Liver (tissue), 9 donors: Measurements from ENCODE around the gene LTBP2. TPM values are rescaled to one million over a fixed set of nuclear protein-coding genes. Genes with fewer than 3 reads are reported as not detected.

ENCODE experiments used
- DNase-seq: peaks from one replicate; pipeline ENCODE4 v3.0.0-alpha.2; 2017; ENCODE audit warnings: low spot score
- H3K27ac ChIP-seq, 2 donors: one replicate each; pipeline ENCODE4 v1.7.0; 2013; ENCODE audit warnings: inconsistent platforms in 2 of 2, low read length in 2 of 2, control low read depth in 1 of 2, low read depth in 1 of 2, mild to moderate bottlenecking in 1 of 2
- H3K27me3 ChIP-seq, 4 donors: one replicate each; pipeline versions ENCODE4 v1.6.1 to v1.7.0; 2013; ENCODE audit warnings: low read length in 3 of 4, inconsistent platforms in 1 of 4, mild to moderate bottlenecking in 1 of 4, moderate library complexity in 1 of 4; ENCODE audit not compliant: control insufficient read depth in 4 of 4, insufficient read depth in 4 of 4
- H3K36me3 ChIP-seq, 4 donors: one replicate each; pipeline versions ENCODE4 v1.6.1 to v1.7.0; 2013; ENCODE audit warnings: low read length in 3 of 4, mild to moderate bottlenecking in 3 of 4, low read depth in 1 of 4, moderate library complexity in 1 of 4; ENCODE audit not compliant: control insufficient read depth in 4 of 4, insufficient read depth in 3 of 4
- H3K4me1 ChIP-seq, 4 donors: one replicate each; pipeline versions ENCODE4 v1.6.1 to v1.7.0; 2013; ENCODE audit warnings: low read length in 3 of 4, mild to moderate bottlenecking in 3 of 4, moderate library complexity in 1 of 4; ENCODE audit not compliant: control insufficient read depth in 4 of 4, insufficient read depth in 4 of 4
- H3K4me3 ChIP-seq, 3 donors: one replicate each; pipeline versions ENCODE4 v1.6.1 to v1.7.0; 2013; ENCODE audit warnings: low read length in 3 of 3, control low read depth in 1 of 3, low read depth in 1 of 3, mild to moderate bottlenecking in 1 of 3
- H3K9ac ChIP-seq, 2 donors: one replicate each; pipeline ENCODE4 v1.7.0; 2013; ENCODE audit warnings: low read length in 2 of 2, mild to moderate bottlenecking in 2 of 2, moderate library complexity in 2 of 2, control low read depth in 1 of 2, low read depth in 1 of 2
- H3K9me3 ChIP-seq, 4 donors: one replicate each; pipeline versions ENCODE4 v1.6.1 to v1.7.0; 2013; ENCODE audit warnings: low read length in 3 of 4; ENCODE audit not compliant: control insufficient read depth in 4 of 4
- ATF3 ChIP-seq: IDR thresholded peaks from 2 replicates; pipeline ENCODE4 v1.6.1; 2016; ENCODE audit warnings: antibody characterized with exemption
- EGR1 ChIP-seq, 2 donors: IDR thresholded peaks; 2 replicates each; pipeline ENCODE4 v1.6.1; 2016 to 2018; ENCODE audit warnings: antibody characterized with exemption in 2 of 2, low read depth in 2 of 2
- FOXA1 ChIP-seq: IDR thresholded peaks from 2 replicates; pipeline ENCODE4 v1.6.1; 2016; ENCODE audit warnings: antibody characterized with exemption
- FOXA2 ChIP-seq: IDR thresholded peaks from 2 replicates; pipeline ENCODE4 v1.6.1; 2016; ENCODE audit warnings: antibody characterized with exemption
- GABPA ChIP-seq, 2 donors: IDR thresholded peaks in 1 of 2; conservative IDR thresholded peaks in 1 of 2; 2 replicates each; pipeline ENCODE4 v1.6.1; 2016; ENCODE audit warnings: antibody characterized with exemption in 2 of 2, mild to moderate bottlenecking in 1 of 2, moderate library complexity in 1 of 2
- HNF4A ChIP-seq, 2 donors: conservative IDR thresholded peaks; 2 replicates each; pipeline ENCODE4 v1.6.1; 2016; ENCODE audit warnings: antibody characterized with exemption in 2 of 2, mild to moderate bottlenecking in 2 of 2
- HNF4G ChIP-seq: IDR thresholded peaks from 2 replicates; pipeline ENCODE4 v1.6.1; 2016; ENCODE audit warnings: antibody characterized with exemption
- JUND ChIP-seq, 2 donors: IDR thresholded peaks; 2 replicates each; pipeline ENCODE4 v1.6.1; 2016; ENCODE audit warnings: antibody characterized with exemption in 2 of 2
- NR2F2 ChIP-seq: IDR thresholded peaks from 2 replicates; pipeline ENCODE4 v1.6.1; 2016; ENCODE audit warnings: antibody characterized with exemption
- RAD21 ChIP-seq, 2 donors: IDR thresholded peaks; 2 replicates each; pipeline ENCODE4 v1.6.1; 2016; ENCODE audit warnings: antibody characterized with exemption in 2 of 2, mild to moderate bottlenecking in 2 of 2
- REST ChIP-seq: IDR thresholded peaks from 2 replicates; pipeline ENCODE4 v1.6.1; 2016; ENCODE audit warnings: antibody characterized with exemption, mild to moderate bottlenecking
- RXRA ChIP-seq, 2 donors: IDR thresholded peaks; 2 replicates each; pipeline ENCODE4 v1.6.1; 2017 to 2018; ENCODE audit warnings: antibody characterized with exemption in 2 of 2, mild to moderate bottlenecking in 1 of 2
- SP1 ChIP-seq: IDR thresholded peaks from 2 replicates; pipeline ENCODE4 v1.6.1; 2018; ENCODE audit warnings: antibody characterized with exemption, mild to moderate bottlenecking
- TAF1 ChIP-seq: conservative IDR thresholded peaks from 2 replicates; pipeline ENCODE4 v1.6.1; 2016; ENCODE audit warnings: antibody characterized with exemption, mild to moderate bottlenecking
- YY1 ChIP-seq: IDR thresholded peaks from 2 replicates; pipeline ENCODE4 v1.6.1; 2016; ENCODE audit warnings: antibody characterized with exemption, mild to moderate bottlenecking
- WGBS: extraction: QIAGEN DNeasy Blood & Tissue Kit; methylation state at CpG from one replicate; pipeline ENCODE4 v1.1.7; 2013; 5-methylcytosine and 5-hydroxymethylcytosine counted together
- polyA plus RNA-seq, 2 donors: library from polyadenylated mRNA; stranded (reverse) in 1 of 2; unstranded in 1 of 2; fragments of 200-250 nt in 1 of 2; fragments of >200 nt in 1 of 2; fragmentation: Nextera tagmentation in 1 of 2; extraction: Ambion mirVana in 1 of 2; gene quantifications; one replicate each; pipeline versions ENCODE4 v1.2.1 to v1.2.3, GENCODE V29; 2013 to 2015
- total RNA-seq, 2 donors: library from RNA; depleted of rRNA; stranded (reverse); fragments of >200 nt; gene quantifications; one replicate each; pipeline ENCODE4 v1.2.3, GENCODE V29; 2014
- TF ChIP-seq, protein P1 (sequence below): fragments of 150-350 bp; IDR thresholded peaks from 2 replicates; pipeline ENCODE4 v1.5.1; 2017; ENCODE audit warnings: improper control_type of control experiment, low read depth, low read length; ENCODE audit not compliant: missing input control
- TF ChIP-seq, protein P2 (sequence below): IDR thresholded peaks from 2 replicates; pipeline ENCODE4 v1.6.1; 2016; ENCODE audit warnings: antibody characterized with exemption
- TF ChIP-seq, protein P3 (sequence below): IDR thresholded peaks from 2 replicates; pipeline ENCODE4 v1.6.1; 2016; ENCODE audit warnings: antibody characterized with exemption
- donor health status: healthy.
- donor health status: healthy.
- donor health status: healthy.
- donor health status: healthy.
- donor health status: healthy.

LTBP2 gene
- total and polyA plus RNA-seq, 4 donors, result 0.24 to 1.3 (median 0.89) TPM

DNA sequence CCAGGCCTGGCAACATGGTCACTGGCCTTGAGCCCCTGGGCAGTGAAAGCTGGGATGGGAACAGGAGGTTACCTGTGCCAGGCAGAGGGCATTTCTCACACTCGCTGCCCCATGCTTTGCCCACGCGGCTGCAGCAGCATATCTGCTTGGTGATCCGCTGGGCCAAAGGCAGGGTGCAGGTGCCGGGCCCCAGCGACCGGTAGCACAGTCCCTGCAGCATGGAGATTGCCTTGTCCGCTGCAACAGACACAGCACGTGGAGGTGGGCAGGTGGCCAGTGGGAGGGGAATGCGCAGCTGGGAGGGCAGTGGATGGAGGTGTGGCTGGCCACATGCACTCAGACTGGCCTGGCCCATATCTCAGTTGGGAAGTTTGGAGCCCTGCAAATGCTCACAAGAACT, 83.2 kb downstream of the LTBP2 start:
- Histone ChIP-seq H3K36me3 (no peaks in the 10 kb centered on the region), H3K4me1 (no peaks in the 10 kb centered on the region), H3K4me3 (no peak overlapping the region), H3K27ac (no peak overlapping the region), H3K9ac (no peak overlapping the region), H3K27me3 (no peaks in the 10 kb centered on the region), H3K9me3 (no peaks in the 10 kb centered on the region)
- no peak for TF ChIP-seq REST
- no peak for TF ChIP-seq ATF3
- TF ChIP-seq, protein P1, sequence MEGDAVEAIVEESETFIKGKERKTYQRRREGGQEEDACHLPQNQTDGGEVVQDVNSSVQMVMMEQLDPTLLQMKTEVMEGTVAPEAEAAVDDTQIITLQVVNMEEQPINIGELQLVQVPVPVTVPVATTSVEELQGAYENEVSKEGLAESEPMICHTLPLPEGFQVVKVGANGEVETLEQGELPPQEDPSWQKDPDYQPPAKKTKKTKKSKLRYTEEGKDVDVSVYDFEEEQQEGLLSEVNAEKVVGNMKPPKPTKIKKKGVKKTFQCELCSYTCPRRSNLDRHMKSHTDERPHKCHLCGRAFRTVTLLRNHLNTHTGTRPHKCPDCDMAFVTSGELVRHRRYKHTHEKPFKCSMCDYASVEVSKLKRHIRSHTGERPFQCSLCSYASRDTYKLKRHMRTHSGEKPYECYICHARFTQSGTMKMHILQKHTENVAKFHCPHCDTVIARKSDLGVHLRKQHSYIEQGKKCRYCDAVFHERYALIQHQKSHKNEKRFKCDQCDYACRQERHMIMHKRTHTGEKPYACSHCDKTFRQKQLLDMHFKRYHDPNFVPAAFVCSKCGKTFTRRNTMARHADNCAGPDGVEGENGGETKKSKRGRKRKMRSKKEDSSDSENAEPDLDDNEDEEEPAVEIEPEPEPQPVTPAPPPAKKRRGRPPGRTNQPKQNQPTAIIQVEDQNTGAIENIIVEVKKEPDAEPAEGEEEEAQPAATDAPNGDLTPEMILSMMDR, result no peak
- no peak for TF ChIP-seq HNF4G
- TF ChIP-seq SP1, result no peak
- no peak for TF ChIP-seq TAF1
- no peak for TF ChIP-seq EGR1 (IDR thresholded peaks at IDR 0.05; ENCODE audit: low read depth in 2 of 2)
- TF ChIP-seq FOXA2, result no peak
- no peak for DNase-seq
- WGBS, result 94% methylated on average over 10 of the region's 10 CpGs

GRCh38 chr14:74528406-74528805, 83.6 kb downstream of the LTBP2 start:
- no peak for TF ChIP-seq ATF3
- no peak for TF ChIP-seq EGR1 (IDR thresholded peaks at IDR 0.05; ENCODE audit: low read depth in 2 of 2)
- no peak for TF ChIP-seq JUND (IDR thresholded peaks at IDR 0.05)
- TF ChIP-seq GABPA (IDR thresholded peaks at IDR 0.05 in 1 of 2, conservative IDR thresholded peaks at IDR 0.05 in 1 of 2), result no peak
- TF ChIP-seq, protein P2, sequence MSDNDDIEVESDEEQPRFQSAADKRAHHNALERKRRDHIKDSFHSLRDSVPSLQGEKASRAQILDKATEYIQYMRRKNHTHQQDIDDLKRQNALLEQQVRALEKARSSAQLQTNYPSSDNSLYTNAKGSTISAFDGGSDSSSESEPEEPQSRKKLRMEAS, result no peak
- no peak for TF ChIP-seq HNF4A (conservative IDR thresholded peaks at IDR 0.05)
- no peak for TF ChIP-seq NR2F2
- TF ChIP-seq FOXA1, result no peak
- TF ChIP-seq RXRA (IDR thresholded peaks at IDR 0.05), result no peak
- no peak for TF ChIP-seq YY1
- TF ChIP-seq RAD21 (IDR thresholded peaks at IDR 0.05), result no peak
- TF ChIP-seq REST, result no peak
- no peak for TF ChIP-seq HNF4G
- TF ChIP-seq FOXA2, result no peak
- TF ChIP-seq, protein P3, sequence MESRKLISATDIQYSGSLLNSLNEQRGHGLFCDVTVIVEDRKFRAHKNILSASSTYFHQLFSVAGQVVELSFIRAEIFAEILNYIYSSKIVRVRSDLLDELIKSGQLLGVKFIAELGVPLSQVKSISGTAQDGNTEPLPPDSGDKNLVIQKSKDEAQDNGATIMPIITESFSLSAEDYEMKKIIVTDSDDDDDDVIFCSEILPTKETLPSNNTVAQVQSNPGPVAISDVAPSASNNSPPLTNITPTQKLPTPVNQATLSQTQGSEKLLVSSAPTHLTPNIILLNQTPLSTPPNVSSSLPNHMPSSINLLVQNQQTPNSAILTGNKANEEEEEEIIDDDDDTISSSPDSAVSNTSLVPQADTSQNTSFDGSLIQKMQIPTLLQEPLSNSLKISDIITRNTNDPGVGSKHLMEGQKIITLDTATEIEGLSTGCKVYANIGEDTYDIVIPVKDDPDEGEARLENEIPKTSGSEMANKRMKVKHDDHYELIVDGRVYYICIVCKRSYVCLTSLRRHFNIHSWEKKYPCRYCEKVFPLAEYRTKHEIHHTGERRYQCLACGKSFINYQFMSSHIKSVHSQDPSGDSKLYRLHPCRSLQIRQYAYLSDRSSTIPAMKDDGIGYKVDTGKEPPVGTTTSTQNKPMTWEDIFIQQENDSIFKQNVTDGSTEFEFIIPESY, result no peak
- no peak overlapping the region for H3K4me3 ChIP-seq
- no peak overlapping the region for H3K27ac ChIP-seq
- no peaks in the 10 kb centered on the region for H3K36me3 ChIP-seq
- no peak for DNase-seq
- no peak overlapping the region for H3K9ac ChIP-seq
- 91% methylated on average over 14 of the region's 14 CpGs for WGBS
- no peaks in the 10 kb centered on the region for H3K4me1 ChIP-seq
- no peaks in the 10 kb centered on the region for H3K9me3 ChIP-seq
- no peaks in the 10 kb centered on the region for H3K27me3 ChIP-seq
